A549 (cell line): ENCODE measurements around the gene PYGO1.

Source experiments
- MAZ ChIP-seq: fragments of 150-350 bp; IDR thresholded peaks from 2 replicates; pipeline ENCODE4 v1.6.1; 2014; ENCODE audit warnings: antibody characterized with exemption, low read depth, low read length, borderline replicate concordance
- MYC ChIP-seq: IDR thresholded peaks from 2 replicates; pipeline ENCODE4 v1.6.1; 2012; ENCODE audit warnings: mild to moderate bottlenecking, inconsistent platforms, low read length, improper control_type of control experiment, borderline replicate concordance
- RFX5 ChIP-seq: fragments of 450-650 bp; IDR thresholded peaks from 2 replicates; pipeline ENCODE4 v1.7.1; 2014; ENCODE audit warnings: antibody characterized with exemption, mild to moderate bottlenecking, moderate library complexity

- no peak for TF ChIP-seq RFX5
- no peak for TF ChIP-seq MYC
- no peak for TF ChIP-seq MAZ
Measured at GRCh38 chr15:55590788-55591187, 2.6 kb upstream of the PYGO1 start.
